Psoas muscle (tissue), 8 donors: Measurements from ENCODE around the gene TEX10. TPM values are rescaled to one million over a fixed set of nuclear protein-coding genes. Genes with fewer than 3 reads are reported as not detected.
"Not testable (repeated sequence)": the region's sequence is repeated elsewhere in the genome, so short reads cannot be mapped to it uniquely, and the experiment has no call there.

Experiments used
- ATAC-seq, 4 donors: fragments of 200-7000 bp; cut with Tn5 transposase; one replicate each; pipeline ENCODE4 v1.9.1; 2020; ENCODE audit warnings: moderate library complexity in 3 of 4, mild to moderate bottlenecking in 2 of 4
- DNase-seq, 2 donors: peaks; one replicate each; pipeline ENCODE4 v3.0.0-alpha.2; 2020
- H3K27ac ChIP-seq: fragments of 200-600 bp; one replicate; pipeline ENCODE4 v1.8.0; 2022
- H3K27me3 ChIP-seq, 3 donors: fragments of 200-600 bp in 1 of 3; one replicate each; pipeline versions ENCODE4 v1.6.1 to v1.8.0; 2013 to 2022; ENCODE audit warnings: low read length in 2 of 3, mild to moderate bottlenecking in 2 of 3, moderate library complexity in 1 of 3; ENCODE audit not compliant: insufficient read depth in 3 of 3
- H3K36me3 ChIP-seq, 2 donors: fragments of 200-600 bp in 1 of 2; one replicate each; pipeline versions ENCODE4 v1.6.1 to v1.8.0; 2013 to 2022; ENCODE audit warnings: low read depth in 1 of 2, mild to moderate bottlenecking in 1 of 2, moderate library complexity in 1 of 2; ENCODE audit not compliant: insufficient read depth in 1 of 2
- H3K4me1 ChIP-seq: fragments of 200-600 bp; one replicate; pipeline ENCODE4 v1.8.0; 2022
- H3K4me3 ChIP-seq: fragments of 200-600 bp; one replicate; pipeline ENCODE4 v1.8.0; 2022; ENCODE audit warnings: mild to moderate bottlenecking
- H3K9me3 ChIP-seq: fragments of 200-600 bp; one replicate; pipeline ENCODE4 v1.8.0; 2022
- WGBS, 3 donors: extraction: QIAGEN DNeasy Blood & Tissue Kit; methylation state at CpG; one replicate each; pipeline versions ENCODE4 v1.1.6 to v1.1.7; 2013; 5-methylcytosine and 5-hydroxymethylcytosine counted together
- intact Hi-C, 2 donors: fragments of 100-400 bp; cut with DNase I; formaldehyde crosslinking; loops; one replicate each; pipeline versions ENCODE4 v1.11.0 to v1.14.2; 2022
- polyA plus RNA-seq, 3 donors: library from polyadenylated mRNA; stranded (reverse); fragments of 200-250 nt; gene quantifications; one replicate each; pipeline ENCODE4 v1.2.3, GENCODE V29; 2013
- total RNA-seq, 4 donors: library from RNA; stranded (reverse); fragmentation: NEBNext Ultra II Directional in 2 of 4; extraction: Animal tissue kit (Norgen Biotek cat#: 25700) in 2 of 4; gene quantifications; one replicate each; pipeline versions ENCODE4 v1.2.1 to v1.2.4, GENCODE V29; 2021 to 2023
- TF ChIP-seq, protein P1 (sequence below): fragments of 200-600 bp; IDR thresholded peaks from one replicate; pipeline ENCODE4 v1.8.0; 2022; ENCODE audit warnings: antibody characterized with exemption
- donor health status: healthy with polysubstance abuse.
- donor health status: DM: no; HTN: no; CAD: no; lungs with moderate emphysema.
- donor health status: Bipolar disorder and iron deficiency.
- donor health status: healthy.
- donor health status: DM: yes; HTN: yes; CAD: no.
- donor health status: DM: no; HTN: no; CAD: no.
- donor health status: DM: no; HTN: no; CAD: no.
- donor health status: DM: yes; HTN: yes; CAD: no.

TEX10 gene
- total and polyA plus RNA-seq, 7 donors: 9.8 to 23.1 (median 14.5) TPM

DNA sequence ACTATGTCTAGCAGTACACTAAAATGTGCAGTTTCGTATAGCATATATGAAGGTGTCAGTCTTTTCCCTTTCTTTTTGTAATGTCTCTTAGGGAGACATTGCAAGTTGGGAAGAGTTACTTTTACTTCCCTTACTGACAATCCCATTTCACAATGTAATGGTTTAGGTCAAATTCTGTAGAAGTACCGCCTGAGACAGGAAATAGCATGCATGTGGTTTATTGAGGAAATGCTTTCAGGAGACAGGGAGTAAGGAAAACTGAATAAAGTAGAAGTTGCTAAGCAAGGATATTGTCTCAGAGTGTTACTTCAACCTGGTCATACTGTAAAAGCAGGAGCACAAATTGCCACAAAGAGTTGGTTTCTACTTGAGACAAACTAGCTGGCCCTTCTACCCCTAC lies 42.1 kb upstream of the TEX10 start:
- Histone ChIP-seq H3K9me3 (no peaks in the 10 kb centered on the region), H3K4me3 (no peak overlapping the region), H3K36me3 (no peaks in the 10 kb centered on the region), H3K4me1 (no peaks in the 10 kb centered on the region), H3K27me3 (no peaks in the 10 kb centered on the region), H3K27ac (no peak overlapping the region)
- TF ChIP-seq, protein P1, sequence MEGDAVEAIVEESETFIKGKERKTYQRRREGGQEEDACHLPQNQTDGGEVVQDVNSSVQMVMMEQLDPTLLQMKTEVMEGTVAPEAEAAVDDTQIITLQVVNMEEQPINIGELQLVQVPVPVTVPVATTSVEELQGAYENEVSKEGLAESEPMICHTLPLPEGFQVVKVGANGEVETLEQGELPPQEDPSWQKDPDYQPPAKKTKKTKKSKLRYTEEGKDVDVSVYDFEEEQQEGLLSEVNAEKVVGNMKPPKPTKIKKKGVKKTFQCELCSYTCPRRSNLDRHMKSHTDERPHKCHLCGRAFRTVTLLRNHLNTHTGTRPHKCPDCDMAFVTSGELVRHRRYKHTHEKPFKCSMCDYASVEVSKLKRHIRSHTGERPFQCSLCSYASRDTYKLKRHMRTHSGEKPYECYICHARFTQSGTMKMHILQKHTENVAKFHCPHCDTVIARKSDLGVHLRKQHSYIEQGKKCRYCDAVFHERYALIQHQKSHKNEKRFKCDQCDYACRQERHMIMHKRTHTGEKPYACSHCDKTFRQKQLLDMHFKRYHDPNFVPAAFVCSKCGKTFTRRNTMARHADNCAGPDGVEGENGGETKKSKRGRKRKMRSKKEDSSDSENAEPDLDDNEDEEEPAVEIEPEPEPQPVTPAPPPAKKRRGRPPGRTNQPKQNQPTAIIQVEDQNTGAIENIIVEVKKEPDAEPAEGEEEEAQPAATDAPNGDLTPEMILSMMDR: no peak
- ATAC-seq: no peak
- intact Hi-C loops: no loop called here
- no peak for DNase-seq
- 75 to 88% (median 87%) methylated on average over 2 of the region's 2 CpGs for WGBS, 3 donors

DNA sequence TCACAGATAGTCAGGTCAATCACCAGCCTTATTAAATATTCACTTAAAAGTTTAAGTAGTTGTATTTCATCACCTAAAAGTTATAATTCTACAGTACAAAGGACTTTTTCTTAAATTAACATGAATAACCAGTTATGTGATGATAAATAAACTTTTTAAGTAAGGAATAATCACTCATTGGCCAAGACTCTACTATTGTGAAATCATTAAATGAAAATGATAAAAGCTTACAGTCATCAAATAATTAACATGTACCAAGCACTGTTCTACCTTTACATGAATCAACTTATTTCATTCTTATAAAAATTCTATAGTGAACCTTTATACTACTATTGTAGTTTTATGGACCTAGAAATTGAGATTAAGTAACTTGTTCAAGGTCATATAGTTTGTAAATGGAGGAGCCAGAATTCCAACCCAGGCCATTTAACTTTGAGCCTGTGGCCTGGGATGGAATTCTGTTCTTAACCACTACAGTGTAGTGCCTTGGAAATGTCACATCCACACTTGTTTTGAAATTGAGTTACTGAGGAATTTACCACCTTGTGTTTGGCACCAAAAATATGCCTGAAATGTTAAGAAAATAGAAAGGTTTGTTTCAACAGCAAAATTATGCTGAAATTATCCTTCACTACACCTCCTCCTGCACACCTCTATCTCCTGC lies 41.4 kb upstream of the TEX10 start:
- TF ChIP-seq, protein P1: no peak
- H3K36me3 ChIP-seq: no peaks in the 10 kb centered on the region
- H3K27ac ChIP-seq: no peak overlapping the region
- no peak overlapping the region for H3K4me3 ChIP-seq
- no peaks in the 10 kb centered on the region for H3K9me3 ChIP-seq
- ATAC-seq (no peak), DNase-seq (no peak)
- no peaks in the 10 kb centered on the region for H3K27me3 ChIP-seq
- no peaks in the 10 kb centered on the region for H3K4me1 ChIP-seq
- intact Hi-C loops: no loop called here

DNA sequence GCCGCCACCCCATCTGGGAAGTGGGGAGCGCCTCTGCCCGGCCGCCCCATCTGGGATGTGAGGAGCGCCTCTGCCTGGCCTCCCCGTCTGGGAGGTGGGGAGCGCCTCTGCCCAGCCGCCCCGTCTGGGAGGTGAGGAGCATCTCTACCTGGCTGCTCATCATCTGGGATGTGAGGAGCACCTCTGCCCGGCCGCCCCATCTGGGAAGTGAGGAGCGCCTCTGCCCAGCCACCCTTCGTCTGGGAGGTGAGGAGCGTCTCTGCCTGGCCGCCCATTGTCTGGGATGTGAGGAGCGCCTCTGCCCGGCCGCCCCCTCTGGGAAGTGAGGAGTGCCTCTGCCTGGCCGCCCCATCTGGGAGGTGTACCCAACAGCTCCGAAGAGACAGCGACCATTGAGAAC lies 40.2 kb upstream of the TEX10 start:
- DNase-seq, H3K36me3 ChIP-seq, H3K9me3 ChIP-seq, intact Hi-C loops, ATAC-seq, H3K27ac ChIP-seq, H3K4me1 ChIP-seq, H3K4me3 ChIP-seq, H3K27me3 ChIP-seq: not testable (repeated sequence)
- 95 to 98% (median 98%) methylated on average over 21 of the region's 21 CpGs for WGBS, 3 donors

DNA sequence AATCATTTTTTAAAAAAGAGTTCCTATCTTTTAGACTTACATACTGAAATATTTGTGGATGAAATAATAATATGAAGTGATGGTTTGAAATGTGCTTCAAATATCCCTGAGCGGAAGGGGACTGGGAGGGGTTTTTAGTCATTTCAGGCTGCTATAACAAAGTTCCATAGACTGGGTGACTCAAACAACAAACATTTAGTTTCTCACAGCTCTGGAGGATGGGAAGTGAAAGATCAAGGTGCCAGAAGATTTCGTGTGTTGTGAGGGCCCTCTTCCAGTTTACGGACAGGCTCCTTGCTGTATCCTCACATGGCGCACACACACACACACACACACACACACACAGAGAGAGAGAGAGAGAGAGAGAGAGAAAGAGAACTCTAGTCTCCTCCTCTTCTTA lies 27.1 kb upstream of the TEX10 start:
- TF ChIP-seq, protein P1: no peak
- WGBS, 3 donors: 80 to 92% (median 86%) methylated on average over 4 of the region's 4 CpGs
- ATAC-seq (no peak), DNase-seq (no peak)
- Histone ChIP-seq H3K27ac (no peak overlapping the region), H3K36me3 (no peaks in the 10 kb centered on the region), H3K4me1 (no peaks in the 10 kb centered on the region), H3K27me3 (no peaks in the 10 kb centered on the region), H3K9me3 (peaks cover 15% of the 10 kb centered on the region), H3K4me3 (no peak overlapping the region)
- intact Hi-C loops: no loop called here

DNA sequence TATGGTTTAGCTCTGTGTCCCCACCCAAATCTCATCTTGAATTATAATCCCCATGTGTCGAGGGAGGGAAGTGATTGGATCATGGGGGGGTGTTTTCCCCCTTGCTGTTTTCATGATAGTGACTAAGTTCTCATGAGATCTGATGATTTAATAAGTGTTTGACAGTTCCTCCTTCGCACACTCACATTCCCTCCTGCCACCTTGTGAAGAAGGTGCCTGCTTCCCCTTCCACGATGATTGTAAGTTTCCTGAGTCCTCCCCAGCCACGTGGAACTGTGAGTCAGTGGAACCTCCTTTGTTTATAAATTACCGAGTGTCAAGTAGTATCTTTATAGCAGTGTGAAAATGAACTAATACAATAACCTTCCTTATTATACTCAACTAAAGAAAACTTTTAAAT lies 24.3 kb upstream of the TEX10 start:
- H3K36me3 ChIP-seq: no peaks in the 10 kb centered on the region
- no peak for DNase-seq
- intact Hi-C loops: no loop called here
- peaks cover 5% of the 10 kb centered on the region for H3K9me3 ChIP-seq
- no peak overlapping the region for H3K4me3 ChIP-seq
- no peaks in the 10 kb centered on the region for H3K4me1 ChIP-seq
- H3K27me3 ChIP-seq: no peaks in the 10 kb centered on the region
- TF ChIP-seq, protein P1: no peak
- WGBS, 3 donors: 70 to 73% (median 71%) methylated on average over 5 of the region's 5 CpGs
- H3K27ac ChIP-seq: no peak overlapping the region
- ATAC-seq: no peak
